HEK293 (cell line): ENCODE measurements around the gene TNS4.

ENCODE experiments used
- CTCF ChIP-seq: fragments of 450-650 bp; formaldehyde crosslinking; IDR thresholded peaks from 2 replicates; pipeline ENCODE4 v1.5.1; 2016; ENCODE audit warnings: missing biosample characterization, missing genetic modification characterization
- ZNF510 ChIP-seq: fragments of 450-650 bp; formaldehyde crosslinking; IDR thresholded peaks from 2 replicates; pipeline ENCODE4 v1.5.1; 2018; ENCODE audit warnings: mild to moderate bottlenecking, missing genetic modification characterization, missing biosample characterization; ENCODE audit not compliant: insufficient replicate concordance
- ZSCAN5A ChIP-seq: fragments of 450-650 bp; formaldehyde crosslinking; IDR thresholded peaks from 2 replicates; pipeline ENCODE4 v1.5.1; 2016; ENCODE audit warnings: missing biosample characterization, missing genetic modification characterization

- TF ChIP-seq ZNF510 (no peak), ZSCAN5A (tag by site-specific recombination) (no peak), CTCF (tag by site-specific recombination) (no peak)
Measured at GRCh38 chr17:40491486-40491885, 9.9 kb downstream of the TNS4 start.
